22Rv1 (cell line): Measurements from ENCODE around the gene SPCS1.

ENCODE experiments used
- CTCF ChIP-seq: fragments of 450-650 bp; IDR thresholded peaks from 2 replicates; pipeline ENCODE4 v1.5.1; 2017; ENCODE audit warnings: mild to moderate bottlenecking
- ZFX ChIP-seq: fragments of 450-650 bp; IDR thresholded peaks from 2 replicates; pipeline ENCODE4 v1.6.1; 2017; ENCODE audit warnings: antibody characterized with exemption, borderline replicate concordance

GRCh38 chr3:52670621-52671521 is 35.0 kb upstream of the SPCS1 start:
- TF ChIP-seq CTCF (no peak), ZFX (no peak)
